CD4-positive, alpha-beta T cell (primary cell): Measurements from ENCODE around the gene ZMYM3. TPM values are rescaled to one million over a fixed set of nuclear protein-coding genes. Genes with fewer than 3 reads are reported as not detected.
A peak's percentile ranks its signal among the peaks of the same experiment; 100 is the strongest.

Experiments used
- ATAC-seq: fragments of 200-7000 bp; cut with Tn5 transposase; one replicate; pipeline ENCODE4 v1.10.0; 2022; ENCODE audit warnings: mild to moderate bottlenecking; ENCODE audit not compliant: poor library complexity
- CTCF ChIA-PET: fragments of 350-600 bp; sonication (Branson Sonifier 250); formaldehyde crosslinking; loops from one replicate; lab custom pipeline; 2021; ENCODE audit warnings: antibody characterized with exemption, inconsistent platforms; lab: Charles Lee
- POLR2A ChIA-PET: fragments of 350-600 bp; sonication (Branson Sonifier 250); formaldehyde crosslinking; loops from one replicate; lab custom pipeline; 2021; ENCODE audit warnings: antibody characterized with exemption, inconsistent platforms; lab: Charles Lee
- DNase-seq, 14 experiments: peaks; one replicate each; pipeline ENCODE4 v3.0.0-alpha.2; 2013 to 2020; ENCODE audit warnings: mixed read lengths in 2 of 14
- H3K27ac ChIP-seq, 2 donors: one replicate each; pipeline versions ENCODE4 v1.5.1 to v1.7.0; 2013; ENCODE audit warnings: low read length in 2 of 2, low read depth in 1 of 2, mild to moderate bottlenecking in 1 of 2
- H3K27me3 ChIP-seq, 2 experiments: 1 replicate in 1 of 2; 2 replicates in 1 of 2; pipeline versions ENCODE4 v1.6.1 to v1.7.0; 2013; ENCODE audit warnings: low read length in 2 of 2, control low read depth in 1 of 2, mild to moderate bottlenecking in 1 of 2, moderate library complexity in 1 of 2; ENCODE audit not compliant: insufficient read depth in 2 of 2, control insufficient read depth in 1 of 2
- H3K36me3 ChIP-seq: one replicate; pipeline ENCODE4 v1.6.1; 2013; ENCODE audit warnings: low read length, control low read depth; ENCODE audit not compliant: insufficient read depth
- H3K4me1 ChIP-seq: one replicate; pipeline ENCODE4 v1.6.1; 2013; ENCODE audit warnings: low read length, control low read depth; ENCODE audit not compliant: insufficient read depth
- H3K4me3 ChIP-seq: one replicate; pipeline ENCODE4 v1.5.1; 2013; ENCODE audit warnings: mild to moderate bottlenecking, low read length, moderate library complexity
- H3K9me3 ChIP-seq, 2 experiments: 1 replicate in 1 of 2; 2 replicates in 1 of 2; pipeline versions ENCODE4 v1.6.1 to v1.7.0; 2013; ENCODE audit warnings: low read length in 2 of 2, mild to moderate bottlenecking in 2 of 2, control low read depth in 1 of 2, moderate library complexity in 1 of 2; ENCODE audit not compliant: control insufficient read depth in 1 of 2, insufficient read depth in 1 of 2
- H3K27ac Mint-ChIP-seq: one replicate; pipeline ENCODE4 v1.8.0; 2020; ENCODE audit warnings: mixed read lengths
- H3K27me3 Mint-ChIP-seq: one replicate; pipeline ENCODE4 v1.8.0; 2021; ENCODE audit warnings: mixed read lengths
- H3K36me3 Mint-ChIP-seq: one replicate; pipeline ENCODE4 v1.8.0; 2021; ENCODE audit warnings: low read depth, mixed read lengths
- H3K4me1 Mint-ChIP-seq: one replicate; pipeline ENCODE4 v1.8.0; 2021; ENCODE audit warnings: low read depth, mixed read lengths
- H3K4me3 Mint-ChIP-seq: one replicate; pipeline ENCODE4 v1.8.0; 2020; ENCODE audit warnings: mild to moderate bottlenecking, mixed read lengths
- H3K9me3 Mint-ChIP-seq: one replicate; pipeline ENCODE4 v1.8.0; 2020; ENCODE audit warnings: mixed read lengths
- intact Hi-C, 2 experiments: fragments of 100-400 bp; cut with DNase I in 1 of 2; cut with micrococcal nuclease in 1 of 2; formaldehyde crosslinking; loops; one replicate each; pipeline versions ENCODE4 v1.15.1 to v1.9.0; 2023 to 2025; cut with DNase I, micrococcal nuclease
- polyA plus RNA-seq, 2 donors: library from polyadenylated mRNA; unstranded; fragments of 120-200 nt; gene quantifications; one replicate each; pipeline ENCODE4 v1.2.1, GENCODE V29; 2013
- total RNA-seq, 174 experiments: library from RNA in 2 of 174; stranded (reverse) in 2 of 174; gene quantifications; one replicate each; pipeline ENCODE4 v1.2.3 and lab custom pipeline; 2021 to 2026
- TF ChIP-seq, protein P1 (sequence below): fragments of 200-600 bp; IDR thresholded peaks from one replicate; pipeline ENCODE4 v1.8.0; 2022; ENCODE audit warnings: antibody characterized with exemption, mild to moderate bottlenecking

Gene ZMYM3
- total RNA-seq, result 10 to 100 TPM; 16.7 to 17.6 TPM
- polyA plus RNA-seq (2013, experiment 1 of 2), result 14.5 TPM
- polyA plus RNA-seq (2013, experiment 2 of 2), result 16.6 TPM
- total RNA-seq (lab: John Stamatoyannopoulos, UW), result 2.9 to 87.3 (median 37.0) reads per million in 172 experiments

DNA sequence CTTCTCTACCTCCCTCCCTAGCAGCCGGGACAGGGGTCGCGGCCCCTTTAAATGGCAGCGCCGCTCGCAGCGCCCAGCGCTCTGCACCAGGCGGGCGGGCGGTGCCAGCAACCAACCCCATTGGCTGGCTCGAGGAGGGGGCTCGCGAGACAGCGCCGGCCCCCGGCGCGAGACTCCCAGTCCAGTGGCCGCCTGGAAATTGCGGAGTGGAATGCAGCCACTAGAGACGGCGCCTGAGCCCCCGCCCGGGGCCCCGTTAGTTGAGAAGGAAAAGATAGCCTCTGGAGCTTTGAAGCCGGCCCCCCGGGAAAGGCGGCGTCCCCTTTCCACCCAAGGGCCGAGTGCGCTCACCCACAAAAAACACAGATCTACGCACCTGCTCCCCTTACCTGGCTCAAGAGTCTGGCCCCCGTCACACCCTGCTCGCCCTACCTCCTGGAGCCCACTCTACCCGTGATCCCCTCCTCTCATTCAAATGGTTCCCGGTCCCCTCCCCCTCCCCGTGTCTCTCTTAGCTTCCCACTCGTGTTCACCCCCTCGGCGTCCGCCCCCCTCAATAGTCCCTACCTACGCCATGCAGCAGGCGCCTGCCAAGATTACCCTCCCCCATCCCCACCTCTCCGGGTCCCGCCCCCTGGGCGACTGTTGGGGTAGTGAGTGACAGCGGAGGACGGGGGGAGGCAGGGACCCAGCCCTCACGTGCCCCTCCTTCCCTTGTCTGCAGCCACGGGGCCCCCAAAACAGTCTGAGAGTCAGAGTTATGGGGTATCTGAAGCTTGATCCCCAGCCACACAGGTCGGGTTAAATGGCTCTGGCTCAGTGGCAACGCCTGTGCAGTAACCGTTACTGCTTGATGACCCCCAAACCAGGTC, at the start of gene ZMYM3:
Gene ZMYM3, minus strand, starts transcription at position 49 of the 872 bp plus-strand sequence. CDS start 885 bp downstream, outside the sequence.
- intact Hi-C loops, result loop anchor here (1.0 to 10.0 kb wide), 8 partner anchors 29 to 190 kb away; partner anchors contain the start of genes FOXO4 (in 2 of the 2), TAF1 (in 2 of the 2), NONO (in 1 of the 2) and SNX12 (in 1 of the 2)
- peak within 1 kb of the TSS; percentile 93 for H3K27ac Mint-ChIP-seq
- H3K4me3 ChIP-seq, result peak within 1 kb of the TSS; percentile 85
- TF ChIP-seq, protein P1, sequence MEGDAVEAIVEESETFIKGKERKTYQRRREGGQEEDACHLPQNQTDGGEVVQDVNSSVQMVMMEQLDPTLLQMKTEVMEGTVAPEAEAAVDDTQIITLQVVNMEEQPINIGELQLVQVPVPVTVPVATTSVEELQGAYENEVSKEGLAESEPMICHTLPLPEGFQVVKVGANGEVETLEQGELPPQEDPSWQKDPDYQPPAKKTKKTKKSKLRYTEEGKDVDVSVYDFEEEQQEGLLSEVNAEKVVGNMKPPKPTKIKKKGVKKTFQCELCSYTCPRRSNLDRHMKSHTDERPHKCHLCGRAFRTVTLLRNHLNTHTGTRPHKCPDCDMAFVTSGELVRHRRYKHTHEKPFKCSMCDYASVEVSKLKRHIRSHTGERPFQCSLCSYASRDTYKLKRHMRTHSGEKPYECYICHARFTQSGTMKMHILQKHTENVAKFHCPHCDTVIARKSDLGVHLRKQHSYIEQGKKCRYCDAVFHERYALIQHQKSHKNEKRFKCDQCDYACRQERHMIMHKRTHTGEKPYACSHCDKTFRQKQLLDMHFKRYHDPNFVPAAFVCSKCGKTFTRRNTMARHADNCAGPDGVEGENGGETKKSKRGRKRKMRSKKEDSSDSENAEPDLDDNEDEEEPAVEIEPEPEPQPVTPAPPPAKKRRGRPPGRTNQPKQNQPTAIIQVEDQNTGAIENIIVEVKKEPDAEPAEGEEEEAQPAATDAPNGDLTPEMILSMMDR, result no peak
- DNase-seq, result peak; percentile 59 to 87 (median 75)
- ChIA-PET CTCF (interaction anchor here (2.1 kb wide), 1 partner anchor 29 kb away, joined by 9 read pairs; the partner anchor contains the start of gene NONO), POLR2A (interaction anchor here (0.8 to 3.7 kb wide), 12 partner anchors 29 to 279 kb away, joined by 3 to 105 read pairs (median 7); partner anchors contain the start of genes IL2RG, MED12, NONO and OGT)
- peaks cover 5% of the 10 kb centered on the region for H3K36me3 ChIP-seq
- H3K9me3 Mint-ChIP-seq, result no peaks in the 10 kb centered on the region
- peak within 1 kb of the TSS; percentile 95 for H3K4me3 Mint-ChIP-seq
- H3K36me3 Mint-ChIP-seq, result peaks cover 14% of the 10 kb centered on the region
- no peaks in the 10 kb centered on the region for H3K27me3 Mint-ChIP-seq
- no peaks in the 10 kb centered on the region for H3K27me3 ChIP-seq
- peak; percentile 75 for ATAC-seq
- peak within 1 kb of the TSS; percentile 72 to 84 for H3K27ac ChIP-seq
- H3K4me1 ChIP-seq, result peaks cover 27% of the 10 kb centered on the region
- H3K4me1 Mint-ChIP-seq, result peaks cover 29% of the 10 kb centered on the region
- no peaks in the 10 kb centered on the region for H3K9me3 ChIP-seq

DNA sequence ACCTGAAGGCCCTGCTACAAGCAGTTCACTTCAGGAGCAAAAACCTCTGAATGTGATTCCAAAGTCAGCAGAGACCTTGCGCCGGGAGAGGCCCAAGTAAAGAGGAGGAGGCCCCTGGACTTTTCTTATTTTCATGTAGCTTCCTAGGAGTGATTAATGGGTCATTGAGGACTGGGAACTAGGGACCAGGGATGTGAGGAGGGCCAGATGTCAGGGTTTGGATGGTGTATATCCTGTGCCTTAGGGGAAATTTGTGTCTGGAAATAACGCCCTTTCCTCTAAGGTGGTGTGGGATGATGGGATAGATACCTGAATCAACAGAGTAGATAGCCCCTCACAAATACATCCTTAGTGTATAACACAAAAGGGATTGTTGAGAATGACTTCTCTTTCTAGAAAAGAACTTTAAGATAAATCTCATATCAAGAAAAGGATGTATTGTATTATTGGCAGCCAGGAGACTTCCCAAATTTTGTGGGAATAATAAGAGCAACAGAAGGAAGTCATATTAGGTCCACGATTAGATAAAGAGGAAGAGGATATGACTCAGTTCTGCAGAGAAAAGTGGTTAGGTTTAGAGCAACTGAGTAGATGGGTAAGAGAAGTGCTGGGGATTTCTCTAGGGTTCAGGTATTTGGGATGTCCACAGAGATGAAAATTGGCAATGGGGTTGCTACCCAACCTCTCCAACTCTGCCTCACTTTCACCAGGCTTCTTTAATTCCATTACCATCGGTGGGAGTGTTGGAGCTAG, 48.7 kb upstream of the ZMYM3 start:
- no peaks in the 10 kb centered on the region for H3K4me1 ChIP-seq
- no peaks in the 10 kb centered on the region for H3K27me3 ChIP-seq
- intact Hi-C loops, result no loop called here
- H3K36me3 ChIP-seq, result peaks cover 31% of the 10 kb centered on the region
- no peak for DNase-seq
- no peak overlapping the region for H3K27ac ChIP-seq
- H3K27ac Mint-ChIP-seq, result no peak overlapping the region
- H3K9me3 Mint-ChIP-seq, result no peaks in the 10 kb centered on the region
- no peak overlapping the region for H3K4me3 Mint-ChIP-seq
- no peaks in the 10 kb centered on the region for H3K4me1 Mint-ChIP-seq
- H3K36me3 Mint-ChIP-seq, result peaks cover 60% of the 10 kb centered on the region
- ChIA-PET POLR2A (interaction anchor here (1.4 kb wide), 1 partner anchor 19 kb away, joined by 5 read pairs; the partner anchor contains the start of gene NONO), CTCF (no interaction called here)
- H3K9me3 ChIP-seq, result no peaks in the 10 kb centered on the region
- ATAC-seq, result no peak
- no peaks in the 10 kb centered on the region for H3K27me3 Mint-ChIP-seq
- TF ChIP-seq, protein P1, result no peak
- no peak overlapping the region for H3K4me3 ChIP-seq
